PFSK-1 (cell line): ENCODE measurements around the gene RPS6KA3.

Source experiments
- FOXP2 ChIP-seq: optimal IDR thresholded peaks from 2 replicates; pipeline ENCODE3; 2011; ENCODE audit warnings: borderline replicate concordance, control low read depth, inconsistent platforms; ENCODE audit not compliant: insufficient read depth; ENCODE audit errors: extremely low read length, extremely low read depth
- POLR2AphosphoS5 ChIP-seq: IDR thresholded peaks from 2 replicates; pipeline ENCODE4 v1.6.1; 2012; ENCODE audit warnings: low read depth, mild to moderate bottlenecking, control low read depth, low read length, moderate library complexity
- REST ChIP-seq, 2 experiments: IDR thresholded peaks; 2 replicates each; pipeline versions ENCODE4 v1.6.1 to v1.8.0; 2011 to 2012; ENCODE audit warnings: low read depth in 2 of 2, low read length in 2 of 2, control low read depth in 1 of 2, inconsistent platforms in 1 of 2, mild to moderate bottlenecking in 1 of 2, moderate library complexity in 1 of 2; ENCODE audit not compliant: insufficient read depth in 1 of 2
- SIN3A ChIP-seq: IDR thresholded peaks from 2 replicates; pipeline ENCODE4 v1.6.1; 2012; ENCODE audit warnings: mild to moderate bottlenecking, low read length, moderate library complexity, borderline replicate concordance; ENCODE audit not compliant: insufficient read depth
- TAF1 ChIP-seq: IDR thresholded peaks from 2 replicates; pipeline ENCODE4 v1.6.1; 2012; ENCODE audit warnings: low read length, control low read depth, borderline replicate concordance; ENCODE audit not compliant: insufficient read depth

RPS6KA3 gene

GRCh38 chrX:20112022-20112774 is 154.5 kb downstream of the RPS6KA3 start:
- no peak for TF ChIP-seq POLR2AphosphoS5
- no peak for TF ChIP-seq TAF1
- no peak for TF ChIP-seq REST (IDR thresholded peaks at IDR 0.05; ENCODE audit: insufficient read depth in 1 of 2, low read depth in 2 of 2, low read length in 2 of 2)
- no peak for TF ChIP-seq FOXP2
- no peak for TF ChIP-seq SIN3A

GRCh38 chrX:20111271-20111670 is 155.4 kb downstream of the RPS6KA3 start:
- TF ChIP-seq FOXP2 (no peak), REST (IDR thresholded peaks at IDR 0.05; ENCODE audit: insufficient read depth in 1 of 2, low read depth in 2 of 2, low read length in 2 of 2) (no peak), SIN3A (no peak), POLR2AphosphoS5 (no peak), TAF1 (no peak)

- TF ChIP-seq TAF1, result no peak
- TF ChIP-seq POLR2AphosphoS5, result no peak
- TF ChIP-seq FOXP2, result no peak
- no peak for TF ChIP-seq REST (IDR thresholded peaks at IDR 0.05; ENCODE audit: insufficient read depth in 1 of 2, low read depth in 2 of 2, low read length in 2 of 2)
- no peak for TF ChIP-seq SIN3A
These were observed 164.7 kb downstream of the RPS6KA3 start for GRCh38 chrX:20101934-20102581.
